HCT116 (cell line): ENCODE measurements around the gene C4A. TPM values are rescaled to one million over a fixed set of nuclear protein-coding genes. Genes with fewer than 3 reads are reported as not detected.
"Not testable (repeated sequence)": the region's sequence is repeated elsewhere in the genome, so short reads cannot be mapped to it uniquely, and the experiment has no call there.

Experiments
- ATAC-seq: fragments of 200-7000 bp; cut with Tn5 transposase; 2 replicates; pipeline ENCODE4 v1.9.1; 2020; ENCODE audit warnings: mild to moderate bottlenecking, moderate library complexity
- BruUV-seq: library from RNA; stranded (reverse); fragments of 400-500 nt; replicated peaks from 2 replicates; lab custom pipeline; 2021; lab: Mats Ljungman, UMichigan
- CTCF ChIA-PET: fragments of 300-600 bp; sonication (Branson Sonifier 250); formaldehyde crosslinking; loops from one replicate; lab custom pipeline; 2021; ENCODE audit warnings: antibody characterized with exemption; lab: Charles Lee
- POLR2A ChIA-PET: fragments of 300-600, 350-600 bp; sonication (Branson Sonifier 250); formaldehyde crosslinking; loops from one replicate; lab custom pipeline; 2021; ENCODE audit warnings: antibody characterized with exemption; lab: Charles Lee
- RAD21 ChIA-PET, 2 experiments: fragments of 300-600 bp; sonication (Branson Sonifier 250); formaldehyde crosslinking; loops; one replicate each; lab custom pipeline; 2023; ENCODE audit warnings: low total read pairs in 2 of 2; ENCODE audit not compliant: uncharacterized antibody in 2 of 2, unreplicated experiment in 2 of 2, low non-redundant PET in 1 of 2; lab: Charles Lee
- DNase-seq: peaks from one replicate; pipeline ENCODE4 v3.0.0-alpha.2; 2010; ENCODE audit warnings: low read depth, low spot score
- H2AFZ ChIP-seq: fragments of 200-600 bp; shearing (Covaris generic), sonication (generic); 2 replicates; pipeline ENCODE4 v1.6.1; 2017; ENCODE audit warnings: low read depth, mixed run types, mixed read lengths, antibody characterized with exemption, low read length; ENCODE audit not compliant: poor library complexity, severe bottlenecking
- H3K27ac ChIP-seq: 2 replicates; pipeline ENCODE4 v1.5.1; 2012; ENCODE audit warnings: low read depth, low read length
- H3K27me3 ChIP-seq: fragments of 200-600 bp; sonication (generic); 2 replicates; pipeline ENCODE4 v1.6.1; 2016; ENCODE audit warnings: mixed run types, low read length, mixed read lengths; ENCODE audit not compliant: insufficient read depth
- H3K36me3 ChIP-seq, 2 experiments: fragments of 200-500 bp in 1 of 2; fragments of 200-600 bp in 1 of 2; sonication (Bioruptor generic) in 1 of 2; sonication (generic) in 1 of 2; 2 replicates each; pipeline versions ENCODE4 v1.5.1 to v1.6.1; 2014 to 2016; ENCODE audit warnings: low read length in 2 of 2, inconsistent platforms in 1 of 2, mixed read lengths in 1 of 2, mixed run types in 1 of 2; ENCODE audit not compliant: insufficient read depth in 2 of 2, control insufficient read depth in 1 of 2
- H3K4me1 ChIP-seq, 2 experiments: fragments of 200-600 bp in 1 of 2; sonication (generic) in 1 of 2; 2 replicates each; pipeline versions ENCODE4 v1.5.1 to v1.6.1; 2012 to 2017; ENCODE audit warnings: low read length in 2 of 2, inconsistent platforms in 1 of 2, mild to moderate bottlenecking in 1 of 2, mixed read lengths in 1 of 2, mixed run types in 1 of 2, moderate library complexity in 1 of 2; ENCODE audit not compliant: insufficient read depth in 2 of 2, control insufficient read depth in 1 of 2
- H3K4me2 ChIP-seq: fragments of 200-600 bp; sonication (generic); 2 replicates; pipeline ENCODE4 v1.6.1; 2017; ENCODE audit warnings: mixed run types, low read length, mixed read lengths
- H3K4me3 ChIP-seq, 2 experiments: fragments of 200-600 bp in 1 of 2; sonication (generic) in 1 of 2; replicated peaks in 1 of 2; 2 replicates each; pipeline ENCODE4 v1.5.1; 2011 to 2016; ENCODE audit warnings: low read length in 2 of 2, control low read depth in 1 of 2, low read depth in 1 of 2, mild to moderate bottlenecking in 1 of 2, mixed read lengths in 1 of 2, mixed run types in 1 of 2
- H3K79me2 ChIP-seq: fragments of 200-600 bp; sonication (generic); 2 replicates; pipeline ENCODE4 v1.6.1; 2017; ENCODE audit warnings: mild to moderate bottlenecking, mixed run types, low read length, moderate library complexity, mixed read lengths; ENCODE audit not compliant: insufficient read depth
- H3K9ac ChIP-seq: fragments of 200-600 bp; sonication (generic); 2 replicates; pipeline ENCODE4 v1.6.1; 2016; ENCODE audit warnings: low read length, mixed read lengths
- H3K9me2 ChIP-seq: fragments of 200-600 bp; sonication (generic), shearing (Covaris generic); 2 replicates; pipeline ENCODE4 v1.6.1; 2017; ENCODE audit warnings: mixed run types, mild to moderate bottlenecking, moderate library complexity; ENCODE audit not compliant: insufficient read depth
- H3K9me3 ChIP-seq, 2 experiments: fragments of 200-500 bp in 1 of 2; fragments of 200-600 bp in 1 of 2; sonication (Bioruptor generic) in 1 of 2; sonication (generic) in 1 of 2; 2 replicates each; pipeline ENCODE4 v1.6.1; 2014 to 2017; ENCODE audit warnings: low read length in 2 of 2, mixed read lengths in 2 of 2, inconsistent platforms in 1 of 2, low read depth in 1 of 2, mild to moderate bottlenecking in 1 of 2, mixed run types in 1 of 2, moderate library complexity in 1 of 2; ENCODE audit not compliant: control insufficient read depth in 1 of 2, insufficient read depth in 1 of 2
- H4K20me1 ChIP-seq: fragments of 200-600 bp; sonication (generic), shearing (Covaris generic); 2 replicates; pipeline ENCODE4 v1.6.1; 2017; ENCODE audit warnings: mixed run types, mild to moderate bottlenecking, moderate library complexity; ENCODE audit not compliant: insufficient read depth
- CEBPB ChIP-seq: IDR thresholded peaks from 2 replicates; pipeline ENCODE4 v1.6.1; 2012; ENCODE audit warnings: low read depth
- EGR1 ChIP-seq: IDR thresholded peaks from 2 replicates; pipeline ENCODE4 v1.6.1; 2012; ENCODE audit warnings: low read depth
- EZH2 ChIP-seq: fragments of 200-600 bp; sonication (generic); IDR thresholded peaks from 2 replicates; pipeline ENCODE4 v1.6.1; 2017; ENCODE audit warnings: antibody characterized with exemption, mixed run types
- FOSL1 ChIP-seq: IDR thresholded peaks from 2 replicates; pipeline ENCODE4 v1.6.1; 2012; ENCODE audit warnings: low read depth
- POLR2A ChIP-seq: IDR thresholded peaks from 2 replicates; pipeline ENCODE4 v1.7.0; 2011; ENCODE audit warnings: borderline replicate concordance; ENCODE audit not compliant: insufficient read depth, insufficient read length; ENCODE audit errors: extremely low read depth
- RAD21 ChIP-seq: IDR thresholded peaks from 2 replicates; pipeline ENCODE4 v1.6.1; 2012; ENCODE audit warnings: low read depth, mild to moderate bottlenecking
- TCF7L2 ChIP-seq: IDR thresholded peaks from 2 replicates; pipeline ENCODE4 v1.7.0; 2011; ENCODE audit warnings: borderline replicate concordance, inconsistent platforms; ENCODE audit not compliant: insufficient read depth, insufficient read length; ENCODE audit errors: extremely low read depth
- YY1 ChIP-seq: IDR thresholded peaks from 2 replicates; pipeline ENCODE4 v1.6.1; 2011; ENCODE audit warnings: low read length, low read depth, moderate library complexity, mild to moderate bottlenecking; ENCODE audit not compliant: insufficient replicate concordance; ENCODE audit errors: extremely low read depth
- ZFX ChIP-seq: fragments of 450-650 bp; IDR thresholded peaks from 2 replicates; pipeline ENCODE4 v1.6.1; 2017
- ZNF274 ChIP-seq: fragments of 200-500 bp; sonication (Bioruptor generic); IDR thresholded peaks from 2 replicates; pipeline ENCODE4 v1.6.1; 2014; ENCODE audit warnings: mild to moderate bottlenecking, low read depth, low read length, inconsistent platforms
- intact Hi-C: fragments of 100-400 bp; cut with micrococcal nuclease; formaldehyde crosslinking; loops from 2 replicates; pipeline ENCODE4 v1.10.0; 2022
- total RNA-seq: library from RNA; stranded (reverse); gene quantifications from one replicate; pipeline ENCODE4 v1.2.1, GENCODE V29; 2021; ENCODE audit not compliant: unreplicated experiment
- TF ChIP-seq, protein P1 (sequence below): IDR thresholded peaks from 2 replicates; pipeline ENCODE4 v1.6.1; 2012; ENCODE audit warnings: low read depth
- TF ChIP-seq, protein P2 (sequence below): IDR thresholded peaks from 2 replicates; pipeline ENCODE4 v1.6.1; 2012

Gene C4A
- total RNA-seq, 1 experiment from 2014 or later: 5.1 TPM

DNA sequence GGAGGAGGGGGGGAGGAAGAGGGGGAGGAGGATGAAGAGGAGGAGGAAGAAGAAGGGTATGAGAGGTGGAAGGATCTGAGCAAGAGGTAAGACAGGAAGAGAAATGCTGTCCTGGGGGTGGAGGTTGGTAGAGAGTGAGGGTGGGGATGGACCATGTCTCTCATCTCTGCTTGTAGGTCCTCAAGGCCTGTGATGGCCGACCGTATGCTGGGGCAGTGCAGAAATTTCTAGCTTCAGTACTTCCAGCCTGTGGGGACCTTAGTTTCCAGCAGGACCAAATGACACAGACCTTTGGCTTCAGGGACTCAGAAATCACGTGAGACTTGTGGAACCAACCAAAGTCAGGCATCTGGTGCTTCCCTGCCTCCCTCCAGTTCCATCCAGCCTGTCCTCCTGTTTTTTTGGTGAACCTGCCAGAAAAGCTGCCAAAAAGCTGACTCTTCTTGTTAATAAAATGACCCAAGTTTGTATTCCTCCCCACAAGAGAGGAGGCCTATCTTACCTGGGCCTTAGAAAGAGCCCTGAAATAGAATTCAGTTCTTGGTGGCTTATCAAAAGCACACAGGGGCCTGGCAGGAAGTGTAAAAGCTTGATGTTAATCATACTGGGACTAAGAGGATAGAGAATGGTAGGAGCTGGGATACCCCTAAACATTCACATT lies 2.5 kb upstream of the C4A start:
- CTCF ChIA-PET: no interaction called here
- ATAC-seq (no peak), DNase-seq (no peak)
- no peaks in the 10 kb centered on the region for H3K9me3 ChIP-seq
- no peak overlapping the region for H3K27ac ChIP-seq
- intact Hi-C loops: no loop called here
- RAD21 ChIA-PET: no interaction called here
- no peak overlapping the region for H2AFZ ChIP-seq
- no TSS peak for BruUV-seq
- no peaks in the 10 kb centered on the region for H4K20me1 ChIP-seq
- no peaks in the 10 kb centered on the region for H3K9me2 ChIP-seq
- no peak overlapping the region for H3K4me2 ChIP-seq
- POLR2A ChIA-PET: no interaction called here
- TF ChIP-seq TCF7L2 (no peak), ZFX (no peak), EZH2 (no peak), YY1 (no peak), CEBPB (no peak), FOSL1 (no peak), EGR1 (no peak), ZNF274 (no peak), POLR2A (no peak), RAD21 (no peak)
- TF ChIP-seq, protein P1, sequence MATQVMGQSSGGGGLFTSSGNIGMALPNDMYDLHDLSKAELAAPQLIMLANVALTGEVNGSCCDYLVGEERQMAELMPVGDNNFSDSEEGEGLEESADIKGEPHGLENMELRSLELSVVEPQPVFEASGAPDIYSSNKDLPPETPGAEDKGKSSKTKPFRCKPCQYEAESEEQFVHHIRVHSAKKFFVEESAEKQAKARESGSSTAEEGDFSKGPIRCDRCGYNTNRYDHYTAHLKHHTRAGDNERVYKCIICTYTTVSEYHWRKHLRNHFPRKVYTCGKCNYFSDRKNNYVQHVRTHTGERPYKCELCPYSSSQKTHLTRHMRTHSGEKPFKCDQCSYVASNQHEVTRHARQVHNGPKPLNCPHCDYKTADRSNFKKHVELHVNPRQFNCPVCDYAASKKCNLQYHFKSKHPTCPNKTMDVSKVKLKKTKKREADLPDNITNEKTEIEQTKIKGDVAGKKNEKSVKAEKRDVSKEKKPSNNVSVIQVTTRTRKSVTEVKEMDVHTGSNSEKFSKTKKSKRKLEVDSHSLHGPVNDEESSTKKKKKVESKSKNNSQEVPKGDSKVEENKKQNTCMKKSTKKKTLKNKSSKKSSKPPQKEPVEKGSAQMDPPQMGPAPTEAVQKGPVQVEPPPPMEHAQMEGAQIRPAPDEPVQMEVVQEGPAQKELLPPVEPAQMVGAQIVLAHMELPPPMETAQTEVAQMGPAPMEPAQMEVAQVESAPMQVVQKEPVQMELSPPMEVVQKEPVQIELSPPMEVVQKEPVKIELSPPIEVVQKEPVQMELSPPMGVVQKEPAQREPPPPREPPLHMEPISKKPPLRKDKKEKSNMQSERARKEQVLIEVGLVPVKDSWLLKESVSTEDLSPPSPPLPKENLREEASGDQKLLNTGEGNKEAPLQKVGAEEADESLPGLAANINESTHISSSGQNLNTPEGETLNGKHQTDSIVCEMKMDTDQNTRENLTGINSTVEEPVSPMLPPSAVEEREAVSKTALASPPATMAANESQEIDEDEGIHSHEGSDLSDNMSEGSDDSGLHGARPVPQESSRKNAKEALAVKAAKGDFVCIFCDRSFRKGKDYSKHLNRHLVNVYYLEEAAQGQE: no peak
- TF ChIP-seq, protein P2, sequence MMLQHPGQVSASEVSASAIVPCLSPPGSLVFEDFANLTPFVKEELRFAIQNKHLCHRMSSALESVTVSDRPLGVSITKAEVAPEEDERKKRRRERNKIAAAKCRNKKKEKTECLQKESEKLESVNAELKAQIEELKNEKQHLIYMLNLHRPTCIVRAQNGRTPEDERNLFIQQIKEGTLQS: no peak
- H3K4me1 ChIP-seq: no peaks in the 10 kb centered on the region
- H3K4me3 ChIP-seq: no peak overlapping the region
- no peaks in the 10 kb centered on the region for H3K36me3 ChIP-seq
- no peak overlapping the region for H3K9ac ChIP-seq
- no peaks in the 10 kb centered on the region for H3K27me3 ChIP-seq
- no peaks in the 10 kb centered on the region for H3K79me2 ChIP-seq

DNA sequence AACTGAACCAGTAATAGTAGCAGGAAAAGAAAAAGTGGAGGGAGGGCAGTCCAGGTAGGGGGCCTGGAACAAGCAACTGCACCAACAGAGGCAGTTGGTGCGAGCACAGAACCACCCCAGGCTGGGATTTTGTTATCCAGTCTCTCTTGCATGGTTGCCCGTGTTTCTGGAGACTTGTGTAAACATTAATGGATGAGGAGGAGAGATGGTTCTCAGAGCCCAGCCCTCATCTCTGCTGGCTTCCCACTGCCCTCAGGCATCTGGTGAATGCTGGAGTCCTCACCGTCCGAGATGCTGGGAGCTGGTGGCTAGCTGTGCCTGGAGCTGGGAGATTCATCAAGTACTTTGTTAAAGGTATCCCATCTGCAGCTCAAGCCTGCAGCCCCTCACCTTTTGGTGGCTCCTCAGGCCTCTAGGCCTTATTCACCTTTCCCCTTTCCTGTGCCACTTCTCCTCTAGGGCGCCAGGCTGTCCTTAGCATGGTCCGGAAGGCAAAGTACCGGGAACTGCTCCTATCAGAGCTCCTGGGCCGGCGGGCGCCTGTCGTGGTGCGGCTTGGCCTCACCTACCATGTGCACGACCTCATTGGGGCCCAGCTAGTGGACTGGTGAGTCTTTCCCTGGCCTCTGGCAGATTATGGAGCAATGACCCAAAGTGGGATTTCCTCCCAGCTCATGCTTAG lies 1.5 kb upstream of the C4A start:
- ATAC-seq, H3K79me2 ChIP-seq, H3K9me2 ChIP-seq, H3K27me3 ChIP-seq, H3K9ac ChIP-seq, H3K36me3 ChIP-seq, H3K27ac ChIP-seq, CTCF ChIA-PET, intact Hi-C loops, H3K4me3 ChIP-seq, H4K20me1 ChIP-seq, BruUV-seq, POLR2A ChIA-PET, H3K4me2 ChIP-seq, H3K4me1 ChIP-seq, DNase-seq, RAD21 ChIA-PET, H3K9me3 ChIP-seq, H2AFZ ChIP-seq: not testable (repeated sequence)
